Fibroblast of lung (primary cell): Measurements from ENCODE around the gene GPR137C.

ENCODE experiments used
- CTCF ChIP-seq, 2 donors: IDR thresholded peaks in 1 of 2; conservative IDR thresholded peaks in 1 of 2; 1 replicate in 1 of 2; 2 replicates in 1 of 2; pipeline ENCODE4 v1.5.1; 2011 to 2012; ENCODE audit warnings: low read length in 2 of 2, control low read depth in 1 of 2, inconsistent platforms in 1 of 2, low read depth in 1 of 2, mild to moderate bottlenecking in 1 of 2
- EZH2 ChIP-seq: IDR thresholded peaks from 2 replicates; pipeline ENCODE4 v1.5.1; 2012; ENCODE audit warnings: low read length, control low read depth, mild to moderate bottlenecking; ENCODE audit errors: missing control alignments

- TF ChIP-seq CTCF (conservative IDR thresholded peaks at IDR 0.05 in 1 of 2, IDR thresholded peaks at IDR 0.05 in 1 of 2; ENCODE audit: low read depth in 1 of 2, low read length in 2 of 2): peak in 1 of 2 donors; percentile 37
- TF ChIP-seq EZH2: no peak
Measured at GRCh38 chr14:52678591-52678990, 126.0 kb downstream of the GPR137C start.
